Mammary epithelial cell (primary cell): Measurements from ENCODE around the gene APOC4.

Experiments
- EZH2 ChIP-seq: IDR thresholded peaks from 2 replicates; pipeline ENCODE4 v1.6.1; 2012; ENCODE audit warnings: low read length, inconsistent platforms, borderline replicate concordance
- TF ChIP-seq, protein P1 (sequence below), 2 donors: IDR thresholded peaks in 1 of 2; conservative IDR thresholded peaks in 1 of 2; 2 replicates each; pipeline ENCODE4 v1.5.1; 2011 to 2012; ENCODE audit warnings: inconsistent platforms in 2 of 2, low read length in 2 of 2, mild to moderate bottlenecking in 2 of 2, control low read depth in 1 of 2, low read depth in 1 of 2; ENCODE audit not compliant: insufficient read depth in 1 of 2; ENCODE audit errors: extremely low read depth in 1 of 2

DNA sequence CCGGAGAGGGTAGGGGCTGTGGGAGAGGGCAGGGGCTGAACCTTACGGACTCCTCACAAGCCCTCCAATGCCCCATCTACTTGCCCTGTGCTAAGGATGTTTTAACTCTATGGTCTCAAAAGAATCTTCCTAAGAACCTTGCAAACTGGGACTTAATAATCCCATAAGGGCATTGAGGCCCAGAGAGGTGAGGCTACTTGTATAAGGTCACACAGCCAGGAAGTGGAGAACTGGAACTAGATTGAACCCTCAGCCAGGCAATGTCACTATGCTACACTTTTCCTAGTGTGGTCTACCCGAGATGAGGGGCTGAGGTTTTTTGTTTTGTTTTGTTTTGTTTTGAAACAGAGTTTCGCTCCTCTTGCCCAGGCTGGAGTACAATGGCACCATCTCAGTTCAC, 10.5 kb upstream of the APOC4 start:
- TF ChIP-seq, protein P1, sequence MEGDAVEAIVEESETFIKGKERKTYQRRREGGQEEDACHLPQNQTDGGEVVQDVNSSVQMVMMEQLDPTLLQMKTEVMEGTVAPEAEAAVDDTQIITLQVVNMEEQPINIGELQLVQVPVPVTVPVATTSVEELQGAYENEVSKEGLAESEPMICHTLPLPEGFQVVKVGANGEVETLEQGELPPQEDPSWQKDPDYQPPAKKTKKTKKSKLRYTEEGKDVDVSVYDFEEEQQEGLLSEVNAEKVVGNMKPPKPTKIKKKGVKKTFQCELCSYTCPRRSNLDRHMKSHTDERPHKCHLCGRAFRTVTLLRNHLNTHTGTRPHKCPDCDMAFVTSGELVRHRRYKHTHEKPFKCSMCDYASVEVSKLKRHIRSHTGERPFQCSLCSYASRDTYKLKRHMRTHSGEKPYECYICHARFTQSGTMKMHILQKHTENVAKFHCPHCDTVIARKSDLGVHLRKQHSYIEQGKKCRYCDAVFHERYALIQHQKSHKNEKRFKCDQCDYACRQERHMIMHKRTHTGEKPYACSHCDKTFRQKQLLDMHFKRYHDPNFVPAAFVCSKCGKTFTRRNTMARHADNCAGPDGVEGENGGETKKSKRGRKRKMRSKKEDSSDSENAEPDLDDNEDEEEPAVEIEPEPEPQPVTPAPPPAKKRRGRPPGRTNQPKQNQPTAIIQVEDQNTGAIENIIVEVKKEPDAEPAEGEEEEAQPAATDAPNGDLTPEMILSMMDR (conservative IDR thresholded peaks at IDR 0.05 in 1 of 2, IDR thresholded peaks at IDR 0.05 in 1 of 2; ENCODE audit: extremely low read depth in 1 of 2, insufficient read depth in 1 of 2, low read depth in 1 of 2, low read length in 2 of 2) = no peak
- TF ChIP-seq EZH2 = no peak
